Measurements from ENCODE around the gene OBP2A.
"Not testable (repeated sequence)": the region's sequence is repeated elsewhere in the genome, so short reads cannot be mapped to it uniquely, and the experiment has no call there.

The OBP2A gene, protein sequence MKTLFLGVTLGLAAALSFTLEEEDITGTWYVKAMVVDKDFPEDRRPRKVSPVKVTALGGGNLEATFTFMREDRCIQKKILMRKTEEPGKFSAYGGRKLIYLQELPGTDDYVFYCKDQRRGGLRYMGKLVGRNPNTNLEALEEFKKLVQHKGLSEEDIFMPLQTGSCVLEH

DNA sequence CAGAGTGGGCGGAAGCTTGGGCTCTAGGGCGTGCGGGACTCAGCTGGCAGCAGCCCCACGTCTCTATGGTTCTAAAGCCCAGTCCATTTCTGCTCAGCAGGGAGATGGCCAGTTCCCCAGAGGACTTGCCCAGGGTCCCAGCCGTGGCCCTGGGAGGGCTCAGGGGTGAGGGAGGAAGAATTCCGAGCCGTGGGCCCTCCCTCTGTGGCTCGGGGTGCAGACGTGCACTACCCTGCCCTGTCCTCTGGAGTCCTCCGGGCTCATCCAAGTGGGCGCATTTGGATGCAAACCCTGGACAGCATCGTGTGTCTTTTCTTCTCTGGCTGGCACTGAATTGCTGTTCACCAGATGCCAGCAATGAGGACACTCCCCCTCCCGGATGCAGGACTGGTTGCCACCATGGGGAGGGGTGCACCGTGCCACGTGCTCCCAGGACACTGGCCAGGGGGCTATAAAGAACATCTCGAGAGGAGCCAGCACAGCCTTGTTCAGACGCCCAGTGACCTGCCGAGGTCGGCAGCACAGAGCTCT lies at the start of gene OBP2A:
OBP2A (plus strand) TSS at position 481 of the 531 bp plus-strand sequence. CDS start 55 bp downstream, outside the sequence.
- not testable (repeated sequence) for DNase-seq (ENCODE audit: low read depth)

DNA sequence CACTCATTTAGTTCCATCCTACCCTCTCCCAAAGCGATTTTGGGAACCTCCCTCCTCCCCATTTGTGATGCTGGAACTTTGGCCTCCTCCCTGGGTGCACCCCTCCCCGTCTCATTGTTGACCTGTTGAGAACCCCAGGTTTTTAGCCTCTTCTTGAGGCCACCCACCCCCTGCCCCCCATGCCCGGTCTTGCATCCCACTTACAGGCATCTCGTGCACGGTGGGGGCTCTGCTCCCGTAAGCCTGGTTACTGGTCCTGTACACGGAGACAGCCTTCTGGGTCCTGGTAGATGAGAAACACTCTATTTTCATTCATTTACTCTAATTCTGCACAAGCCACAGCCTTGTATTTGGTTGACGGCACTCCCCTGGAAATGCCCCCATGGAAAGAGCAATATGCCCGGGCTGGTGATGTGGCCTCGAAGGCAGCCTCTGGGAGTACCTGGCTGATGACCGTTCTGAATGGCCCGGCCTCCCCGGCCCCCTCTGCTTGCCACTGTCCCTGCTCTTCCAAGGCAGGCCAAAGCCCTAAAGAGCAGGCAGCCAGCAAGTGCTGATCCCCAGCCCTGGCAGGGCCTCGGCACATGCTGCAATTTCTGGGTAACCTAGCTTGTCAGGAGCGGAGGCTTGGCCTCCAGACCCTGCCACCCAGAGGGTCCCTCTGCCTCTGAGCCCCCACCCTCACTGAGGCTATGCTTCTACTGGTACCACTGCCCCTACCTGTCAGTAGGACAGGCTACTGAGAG lies 47.4 kb upstream of the OBP2A start:
- DNase-seq (ENCODE audit: low read depth) = no peak

DNA sequence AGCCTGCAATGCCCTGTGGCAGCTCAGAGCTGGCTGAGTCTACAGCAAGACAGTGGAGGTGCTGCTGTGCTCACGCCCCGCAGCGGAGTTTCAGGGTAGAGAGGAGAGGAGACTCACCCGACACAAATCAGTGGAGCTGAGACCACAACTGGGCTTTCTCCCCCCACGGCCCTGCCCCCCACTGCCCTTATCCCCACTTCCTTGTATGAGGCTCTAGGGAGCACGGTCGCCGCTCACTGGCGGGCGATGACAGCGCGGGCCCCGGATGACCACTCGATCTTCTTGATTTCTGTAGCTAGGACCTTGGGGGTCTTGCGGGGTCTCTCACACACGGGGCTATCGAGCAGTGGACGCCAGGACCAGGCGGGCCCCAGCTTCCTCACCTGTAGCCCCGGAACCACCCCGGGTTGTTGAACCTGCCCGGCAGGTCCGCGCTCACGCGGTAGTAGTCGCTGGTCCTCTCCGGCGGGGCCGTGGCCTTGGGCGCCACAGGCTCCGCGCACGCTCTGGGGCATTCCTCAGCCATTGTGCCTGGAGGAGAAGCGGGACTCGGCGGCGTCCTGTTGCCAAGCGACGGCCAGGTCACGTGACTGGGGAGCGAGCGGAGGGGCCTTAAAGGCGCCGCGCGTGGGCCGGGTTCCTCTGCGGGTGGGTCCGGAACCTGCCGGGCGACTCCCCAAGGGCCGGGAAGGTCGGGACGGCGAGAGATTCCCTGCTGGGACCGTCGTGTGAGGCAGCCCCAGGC lies 46.4 kb upstream of the OBP2A start:
- peak; percentile 84 for DNase-seq (ENCODE audit: low read depth)

DNA sequence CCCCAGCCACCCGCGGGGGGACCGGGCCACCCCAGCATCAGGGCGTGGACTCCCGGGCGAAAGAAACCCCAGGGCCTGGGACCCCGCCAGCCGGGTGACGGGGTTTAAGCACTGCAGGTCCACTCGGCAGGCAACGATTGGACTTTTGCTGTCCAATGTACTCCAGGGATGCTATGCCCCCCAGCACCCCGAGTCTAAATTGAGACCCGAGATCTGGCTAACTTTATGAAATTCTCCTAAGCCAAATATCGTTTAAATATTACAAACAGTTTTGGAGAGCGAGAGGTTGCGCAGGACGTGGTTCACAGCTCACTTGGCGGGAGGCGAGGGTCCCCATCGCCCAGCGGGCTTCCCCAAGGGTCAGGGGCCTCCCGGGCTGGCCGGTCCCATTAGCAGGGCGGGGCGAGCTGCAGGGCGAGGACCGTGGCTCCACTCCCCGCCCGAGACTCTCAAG lies 45.8 kb upstream of the OBP2A start:
- no peak for DNase-seq (ENCODE audit: low read depth)

DNA sequence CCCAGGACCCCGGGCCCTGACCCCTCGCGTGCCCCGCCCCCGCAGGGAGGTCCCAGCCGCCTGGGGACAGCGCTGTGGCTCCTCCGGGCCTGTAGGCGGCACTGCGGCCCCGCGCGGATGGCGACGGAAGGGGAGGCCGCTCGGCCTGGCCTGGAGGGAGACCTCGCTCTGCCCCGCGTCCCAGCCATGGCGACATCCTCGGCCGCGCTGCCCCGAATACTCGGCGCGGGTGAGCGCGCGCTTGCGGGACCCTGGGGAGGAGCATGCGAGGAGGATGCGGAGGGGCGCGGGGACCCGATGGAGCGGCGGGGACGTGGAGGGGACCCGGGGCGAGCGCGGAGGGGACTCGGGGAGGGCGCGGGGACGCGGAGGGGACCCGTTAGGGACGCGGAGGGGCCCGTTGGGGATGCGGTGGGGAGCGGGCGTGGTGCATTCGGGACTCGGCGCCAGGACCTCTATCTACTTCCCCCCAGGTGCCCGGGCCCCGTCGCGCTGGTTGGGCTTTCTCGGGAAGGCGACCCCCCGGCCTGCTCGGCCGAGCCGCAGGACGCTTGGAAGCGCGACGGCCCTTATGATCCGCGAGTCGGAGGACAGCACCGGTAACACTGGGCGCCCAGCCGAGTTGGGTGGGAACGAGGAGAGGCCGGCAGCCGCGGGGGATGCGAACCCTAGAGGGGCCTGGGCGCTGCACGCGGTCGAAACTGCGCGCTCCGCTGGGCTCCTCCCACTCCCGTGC lies 45.2 kb upstream of the OBP2A start, which contains the start of gene MRPS2:
MRPS2 (plus strand) TSS at position 158 of the 736 bp plus-strand sequence; CDS start at position 187, 29 bp downstream.
- peak; percentile 82 for DNase-seq (ENCODE audit: low read depth)

DNA sequence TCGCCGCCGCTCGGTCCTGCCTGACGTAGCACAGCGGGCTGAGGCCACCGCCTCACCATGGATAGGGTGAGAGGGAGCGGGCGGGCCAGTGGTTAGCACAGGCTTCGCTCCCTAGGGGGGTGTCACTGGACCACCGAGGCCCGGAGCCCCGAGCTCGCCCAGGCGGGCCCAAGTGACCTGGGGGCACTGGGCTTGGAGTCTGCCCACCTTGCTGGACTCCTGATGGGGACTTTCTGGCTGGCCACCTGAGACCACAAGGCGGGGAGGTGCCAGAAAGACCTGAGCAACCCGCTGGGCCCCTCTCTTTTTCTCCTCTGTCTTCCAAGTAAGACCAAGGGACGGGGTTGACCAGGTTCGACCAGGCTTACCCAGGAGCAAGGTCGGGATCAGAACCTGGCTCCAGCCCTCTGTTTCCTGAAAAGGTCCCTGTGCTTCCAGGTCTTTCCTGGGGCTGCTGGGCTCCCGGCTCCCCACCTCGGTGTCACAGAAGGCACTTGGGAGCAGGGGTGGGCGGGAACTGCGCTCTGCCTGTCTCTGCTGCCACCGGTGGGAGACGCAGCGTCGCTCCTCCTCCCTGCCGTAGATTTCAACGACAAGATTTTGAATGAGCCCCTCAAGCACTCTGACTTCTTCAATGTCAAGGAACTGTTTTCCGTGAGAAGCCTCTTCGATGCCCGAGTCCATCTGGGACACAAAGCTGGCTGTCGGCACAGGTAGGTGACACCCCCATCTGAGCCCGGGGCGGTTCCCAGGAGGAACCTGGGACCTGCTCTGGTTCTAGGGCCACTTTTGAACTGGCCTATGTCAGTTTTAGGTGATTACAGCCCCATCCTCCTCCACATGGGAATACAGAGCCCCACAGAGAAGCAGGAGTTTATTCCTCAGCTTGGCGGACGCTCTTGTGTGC lies 44.4 kb upstream of the OBP2A start:
- DNase-seq (ENCODE audit: low read depth) = no peak

DNA sequence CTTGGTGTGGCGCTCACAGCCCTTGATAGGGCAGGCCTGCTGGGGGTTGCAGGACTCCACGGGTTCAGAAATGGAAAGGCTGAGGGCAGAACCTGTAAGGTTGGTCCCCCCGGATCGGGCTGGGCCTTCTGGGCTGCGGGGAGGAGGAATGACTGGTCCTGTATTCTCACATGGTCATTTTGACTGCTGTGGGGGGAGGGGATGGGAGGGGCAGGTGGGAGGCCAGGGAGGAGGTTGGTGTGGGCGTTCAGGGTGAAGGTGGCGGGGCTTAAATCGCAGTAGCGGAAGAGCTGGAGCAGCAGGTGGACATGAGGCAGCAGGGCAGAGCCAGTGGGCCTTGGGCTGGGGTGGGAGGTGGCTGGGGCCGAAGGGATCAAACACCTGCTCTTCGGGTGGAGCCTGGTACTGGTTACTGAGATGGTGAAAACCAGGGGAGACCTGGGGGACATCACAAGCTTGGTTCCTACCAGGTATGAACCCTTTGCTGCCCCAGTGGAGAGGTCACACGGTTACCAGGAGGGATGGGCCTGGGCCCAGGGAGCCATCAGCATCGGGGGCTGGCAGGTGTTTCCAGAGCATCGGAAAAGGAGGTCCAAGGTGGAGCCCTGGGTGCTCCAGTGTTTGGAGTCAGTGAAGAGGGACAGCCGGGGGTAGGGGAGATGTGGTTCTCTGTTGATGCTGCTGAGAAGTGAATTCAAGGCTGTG lies 43.6 kb upstream of the OBP2A start:
- no peak for DNase-seq (ENCODE audit: low read depth)

DNA sequence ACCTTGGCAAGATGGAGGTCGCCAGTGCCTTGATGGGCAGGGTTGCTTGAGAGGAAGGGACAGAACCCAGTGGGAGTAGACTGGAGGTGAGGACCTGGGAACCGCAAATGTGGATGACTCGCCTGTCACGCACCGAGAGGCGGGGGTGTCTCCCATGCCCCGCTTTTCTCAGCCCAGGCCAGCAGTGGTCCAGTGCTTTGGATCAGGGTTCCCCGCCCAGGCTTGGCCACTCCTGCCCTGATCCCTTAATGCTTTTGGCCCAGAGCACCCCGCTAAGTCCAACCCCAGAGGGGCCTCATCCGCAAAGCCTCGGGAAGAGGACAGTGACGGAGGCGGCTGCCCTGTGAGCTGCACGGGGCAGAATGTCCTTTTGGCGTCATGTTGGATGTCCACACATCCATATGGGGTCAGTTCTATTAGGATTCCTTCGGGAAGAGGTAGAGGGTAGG lies 43.0 kb upstream of the OBP2A start:
- no peak for DNase-seq (ENCODE audit: low read depth)

DNA sequence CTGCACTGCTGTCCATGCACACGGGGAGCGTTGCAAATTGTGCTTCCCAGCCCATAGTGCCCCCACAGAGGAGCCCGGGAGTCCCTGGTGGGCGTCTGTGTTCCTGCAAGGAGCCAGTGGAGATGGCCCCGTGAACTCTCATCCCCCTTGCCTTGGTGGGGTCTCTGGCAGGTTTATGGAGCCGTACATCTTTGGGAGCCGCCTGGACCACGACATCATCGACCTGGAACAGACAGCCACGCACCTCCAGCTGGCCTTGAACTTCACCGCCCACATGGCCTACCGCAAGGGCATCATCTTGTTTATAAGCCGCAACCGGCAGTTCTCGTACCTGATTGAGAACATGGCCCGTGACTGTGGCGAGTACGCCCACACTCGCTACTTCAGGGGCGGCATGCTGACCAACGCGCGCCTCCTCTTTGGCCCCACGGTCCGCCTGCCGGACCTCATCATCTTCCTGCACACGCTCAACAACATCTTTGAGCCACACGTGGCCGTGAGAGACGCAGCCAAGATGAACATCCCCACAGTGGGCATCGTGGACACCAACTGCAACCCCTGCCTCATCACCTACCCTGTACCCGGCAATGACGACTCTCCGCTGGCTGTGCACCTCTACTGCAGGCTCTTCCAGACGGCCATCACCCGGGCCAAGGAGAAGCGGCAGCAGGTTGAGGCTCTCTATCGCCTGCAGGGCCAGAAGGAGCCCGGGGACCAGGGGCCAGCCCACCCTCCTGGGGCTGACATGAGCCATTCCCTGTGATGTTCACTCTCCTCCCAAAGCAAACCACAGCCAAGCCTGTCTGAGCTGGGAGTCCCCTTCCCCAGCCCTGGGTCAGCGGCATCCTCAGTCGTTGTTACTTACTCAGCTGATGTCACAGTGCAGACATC lies 42.3 kb upstream of the OBP2A start:
- no peak for DNase-seq (ENCODE audit: low read depth)

DNA sequence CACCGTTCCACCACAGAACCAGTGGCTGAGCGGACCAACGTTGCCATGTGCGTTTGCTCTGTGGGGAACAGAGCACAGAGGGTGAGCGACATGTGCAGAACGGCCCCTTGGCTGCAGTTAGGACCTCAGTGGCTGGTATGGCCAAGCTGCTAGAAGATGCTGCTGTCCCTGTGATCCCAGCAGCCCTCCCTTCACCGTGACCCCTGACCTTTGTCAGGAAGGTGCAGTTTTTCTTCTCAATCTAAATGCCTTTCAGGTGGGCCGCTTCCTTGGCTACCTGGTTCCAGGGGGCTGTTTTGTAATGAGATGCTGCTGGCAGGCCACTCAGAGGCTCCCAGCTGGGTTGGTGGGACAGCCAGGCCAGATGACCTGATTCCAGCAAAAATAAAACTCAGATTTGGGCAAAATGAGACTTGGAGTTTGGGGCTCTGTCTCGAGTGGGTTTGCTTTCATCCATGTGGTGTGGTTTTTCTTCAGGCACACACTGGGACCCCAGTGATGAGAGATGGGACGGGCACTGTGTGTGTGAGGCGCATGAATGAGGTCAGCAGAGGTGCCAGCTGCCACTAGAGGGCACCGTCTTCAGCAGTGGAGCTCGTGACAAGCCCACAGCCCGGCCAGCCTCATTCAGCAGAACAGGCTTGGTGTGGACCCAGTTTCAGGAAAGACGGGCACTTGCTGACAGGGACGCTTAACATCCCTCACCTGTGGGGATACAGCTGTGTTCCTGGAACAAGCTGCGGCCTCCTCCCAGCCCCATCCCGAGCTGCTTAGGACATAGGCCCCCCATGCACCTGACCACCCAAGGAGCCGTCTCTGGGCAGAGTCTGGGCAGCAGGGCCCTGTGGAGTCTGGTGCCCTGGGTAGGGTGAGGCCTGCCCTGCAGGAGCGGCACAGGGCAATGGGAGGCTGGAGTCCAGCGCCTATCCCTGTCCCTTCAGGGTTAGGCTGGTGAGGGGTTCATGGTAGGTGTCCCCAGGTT lies 41.4 kb upstream of the OBP2A start:
- peak; percentile 31 for DNase-seq (ENCODE audit: low read depth)

DNA sequence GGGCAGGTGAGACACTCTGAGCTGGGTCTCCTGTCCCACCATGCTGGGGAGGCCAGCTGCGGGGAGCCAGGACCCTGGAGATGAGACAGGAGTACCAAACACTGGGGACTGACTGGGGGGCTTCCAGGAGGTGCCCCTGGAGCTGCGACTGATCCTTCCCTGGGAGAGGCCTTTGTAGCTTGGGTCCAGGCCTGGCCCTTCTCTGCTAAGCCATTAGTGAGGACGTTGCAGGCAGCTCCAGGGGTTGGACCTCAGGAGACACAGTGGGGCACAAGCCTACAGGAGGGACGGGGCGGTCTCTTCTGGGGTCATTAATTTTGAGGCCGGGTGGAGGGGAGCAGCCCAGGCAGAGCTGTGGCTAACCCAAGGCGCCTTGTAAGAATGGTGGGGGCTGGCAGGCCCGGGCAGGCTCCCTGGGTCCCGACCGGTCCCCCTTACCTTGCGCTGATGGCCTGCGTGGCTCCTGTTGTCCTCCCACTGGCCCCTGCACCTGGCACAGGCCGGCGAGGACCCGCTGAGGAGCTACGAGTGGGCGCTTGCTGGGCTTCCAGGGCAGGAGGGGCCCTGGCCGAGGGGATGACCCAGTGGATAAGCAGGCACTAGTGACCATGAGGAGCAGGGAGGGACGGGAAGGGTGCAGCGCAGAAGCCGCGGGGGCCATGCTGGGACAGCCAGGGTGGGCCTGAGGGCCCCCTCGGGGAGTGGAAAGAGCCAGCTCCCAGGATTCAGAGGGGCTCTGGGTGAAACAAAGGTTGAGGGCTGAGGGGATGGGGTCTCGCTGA lies 40.3 kb upstream of the OBP2A start:
- DNase-seq (ENCODE audit: low read depth) = no peak

DNA sequence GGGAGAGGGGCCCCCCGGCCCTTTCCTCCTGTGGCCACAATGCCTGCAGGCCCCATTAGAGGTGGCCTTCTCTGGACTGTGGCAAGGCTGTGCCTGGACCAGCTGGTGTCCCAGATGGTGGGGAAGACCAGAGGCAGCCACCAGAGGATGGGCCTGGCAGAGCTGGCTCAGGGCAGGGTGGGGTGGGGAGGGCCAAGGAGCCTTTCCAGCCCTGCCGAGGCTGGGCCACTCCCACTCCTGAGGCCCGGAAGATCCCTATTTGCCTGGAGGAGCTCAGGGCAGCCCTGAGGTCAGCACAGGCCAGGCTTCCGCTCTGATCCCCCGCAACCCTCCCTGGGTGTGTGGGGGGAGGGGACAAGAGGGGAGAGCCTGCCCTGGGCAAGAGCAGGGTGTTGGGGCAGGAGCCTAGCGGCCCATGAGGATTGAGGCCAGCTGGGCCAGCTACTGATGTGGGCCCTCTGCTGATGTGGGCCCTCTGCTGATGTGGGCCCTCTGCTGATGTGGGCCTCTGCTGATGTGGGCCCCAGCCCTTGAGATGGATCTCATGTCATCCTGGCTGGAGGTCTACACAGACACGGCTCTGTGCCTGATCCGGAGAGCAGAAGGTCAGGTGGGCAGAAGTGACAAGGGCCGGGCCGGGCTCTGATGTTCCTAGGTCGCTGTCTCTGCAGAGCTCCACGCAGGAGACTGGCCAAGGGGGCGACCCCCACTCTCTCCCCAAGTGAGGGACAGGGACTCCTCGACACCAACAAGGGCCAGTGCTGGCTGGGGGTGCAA lies 39.4 kb upstream of the OBP2A start:
- DNase-seq (ENCODE audit: low read depth) = no peak

DNA sequence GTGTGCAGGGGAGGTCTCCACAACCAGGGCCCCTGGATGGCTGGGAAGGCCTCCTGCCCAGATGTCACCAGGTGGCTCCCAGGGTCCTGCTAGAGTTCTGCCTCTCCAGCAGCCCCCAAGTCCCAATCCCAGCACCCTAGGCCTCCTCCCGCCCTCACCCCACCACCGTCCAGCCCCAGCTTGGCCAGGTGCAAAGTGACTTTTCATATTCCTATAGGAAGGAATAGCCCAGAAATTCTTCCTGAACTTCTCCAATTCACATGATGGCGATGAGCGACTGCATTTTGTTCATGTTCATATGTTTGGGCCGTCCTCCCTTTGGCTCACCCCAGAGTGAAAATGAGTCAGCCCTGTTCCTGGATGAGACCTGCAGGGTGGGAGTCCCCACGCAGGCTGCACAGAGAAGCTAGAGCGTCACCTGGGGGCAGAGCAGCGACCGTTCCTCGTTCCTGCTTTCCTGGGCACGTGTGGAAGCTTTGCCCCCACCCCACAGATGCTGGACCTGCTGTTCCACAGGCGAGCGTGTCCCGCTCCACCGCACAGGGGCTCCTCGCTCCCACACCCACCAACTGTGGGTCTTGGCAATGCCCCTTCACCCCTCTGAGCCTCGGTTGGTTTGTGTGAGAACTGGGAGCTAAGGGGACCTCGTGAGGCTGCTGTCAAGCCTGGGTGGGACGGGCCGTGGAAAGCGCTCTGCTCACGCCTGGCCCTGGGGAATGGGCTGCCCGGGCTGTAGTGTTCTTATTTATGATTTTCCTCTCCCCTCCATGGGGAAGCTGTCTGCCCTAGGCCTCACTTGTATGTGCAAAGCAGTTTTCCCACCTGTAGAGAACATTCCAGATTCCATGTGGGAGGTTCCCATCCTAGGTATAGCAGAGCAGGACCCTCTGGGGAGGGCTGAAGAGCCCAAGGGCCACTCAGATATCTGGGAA lies 38.6 kb upstream of the OBP2A start:
- DNase-seq (ENCODE audit: low read depth) = no peak

DNA sequence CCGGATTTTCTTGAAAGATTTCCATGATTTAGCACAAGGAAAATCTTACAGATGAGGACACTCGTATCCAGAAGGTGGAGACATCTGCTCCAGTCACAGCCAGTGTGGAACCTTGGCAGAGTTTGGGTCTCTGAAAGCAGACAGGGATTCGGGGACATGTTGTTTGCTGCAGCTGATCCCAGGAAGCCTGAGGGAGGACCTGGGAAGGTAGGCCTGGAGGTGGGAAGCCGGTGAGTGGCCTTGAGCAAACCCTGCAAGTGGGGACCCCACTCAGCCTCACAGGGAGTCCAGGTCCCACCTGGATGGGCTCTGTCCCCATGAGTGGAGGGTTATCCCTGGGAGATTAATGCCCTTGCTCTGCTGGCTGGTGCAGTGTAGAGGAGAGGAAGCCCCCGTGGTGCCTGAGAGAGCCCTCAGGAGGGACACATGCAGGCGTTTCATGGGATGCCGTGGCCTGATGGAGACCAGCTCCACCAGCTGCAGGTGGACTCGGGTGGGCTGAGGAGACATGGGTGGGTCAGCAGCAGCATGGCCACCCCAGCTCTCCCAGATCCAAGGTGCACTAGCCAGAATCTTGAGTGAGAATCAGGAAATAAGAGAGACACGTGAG lies 37.6 kb upstream of the OBP2A start:
- DNase-seq (ENCODE audit: low read depth) = no peak

DNA sequence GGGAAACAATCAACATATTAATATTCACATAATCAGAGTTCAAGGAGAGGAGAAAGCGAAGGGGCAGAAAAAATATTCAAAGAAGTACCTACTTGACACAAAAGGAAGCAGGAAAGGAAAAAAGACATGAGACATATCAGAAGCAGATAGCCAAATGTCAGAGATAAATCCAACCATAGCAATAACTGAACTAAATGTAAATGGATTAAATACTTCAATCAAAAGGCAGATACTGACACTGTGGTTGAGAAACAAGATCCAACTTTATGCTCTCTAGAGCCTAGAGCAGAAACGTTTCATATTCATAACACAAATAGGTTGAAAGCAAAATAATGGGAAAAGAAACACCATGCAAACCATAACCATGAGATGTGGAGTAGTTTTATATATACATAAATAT lies 36.5 kb upstream of the OBP2A start:
- DNase-seq (ENCODE audit: low read depth) = no peak

Measured in activated T-helper 9 cell treated with anti-CD3 and anti-CD28 coated beads, Interleukin-2, amount 50 U/mL, for 16 hours (primary cell).